GM23338 (cell line): ENCODE results near the gene SRSF1.

Experiments
- CREB1 ChIP-seq: fragments of 250-450 bp; sonication (Bioruptor Pico); IDR thresholded peaks from 2 replicates; pipeline ENCODE4 v1.5.0; 2020; ENCODE audit warnings: low read depth, mild to moderate bottlenecking, moderate library complexity
- EZH2 ChIP-seq: fragments of 200-600 bp; sonication (generic); IDR thresholded peaks from one replicate; pipeline ENCODE4 v1.8.0; 2017; ENCODE audit warnings: antibody characterized with exemption, mild to moderate bottlenecking, low read depth; ENCODE audit not compliant: unreplicated experiment
- EZH2phosphoT487 ChIP-seq: fragments of 200-600 bp; sonication (generic); IDR thresholded peaks from one replicate; pipeline ENCODE4 v1.8.1; 2018; ENCODE audit warnings: antibody characterized with exemption; ENCODE audit not compliant: unreplicated experiment
- JUNB ChIP-seq: IDR thresholded peaks from one replicate; pipeline ENCODE4 v1.6.1; 2016; ENCODE audit warnings: antibody characterized with exemption; ENCODE audit not compliant: unreplicated experiment
- POLR2AphosphoS5 ChIP-seq: IDR thresholded peaks from 2 replicates; pipeline ENCODE4 v1.6.1; 2016; ENCODE audit warnings: antibody characterized with exemption, low read depth
- TF ChIP-seq, protein P1 (sequence below), 2 experiments: fragments of 200-600 bp in 1 of 2; sonication (generic) in 1 of 2; conservative IDR thresholded peaks; 2 replicates each; pipeline versions ENCODE4 v1.5.1 to v1.6.1; 2016 to 2017; ENCODE audit warnings: antibody characterized with exemption in 2 of 2, low read depth in 2 of 2, mild to moderate bottlenecking in 2 of 2, moderate library complexity in 1 of 2
- TF ChIP-seq, protein P2 (sequence below): IDR thresholded peaks from one replicate; pipeline ENCODE4 v1.6.1; 2018; ENCODE audit warnings: antibody characterized with exemption; ENCODE audit not compliant: unreplicated experiment

DNA sequence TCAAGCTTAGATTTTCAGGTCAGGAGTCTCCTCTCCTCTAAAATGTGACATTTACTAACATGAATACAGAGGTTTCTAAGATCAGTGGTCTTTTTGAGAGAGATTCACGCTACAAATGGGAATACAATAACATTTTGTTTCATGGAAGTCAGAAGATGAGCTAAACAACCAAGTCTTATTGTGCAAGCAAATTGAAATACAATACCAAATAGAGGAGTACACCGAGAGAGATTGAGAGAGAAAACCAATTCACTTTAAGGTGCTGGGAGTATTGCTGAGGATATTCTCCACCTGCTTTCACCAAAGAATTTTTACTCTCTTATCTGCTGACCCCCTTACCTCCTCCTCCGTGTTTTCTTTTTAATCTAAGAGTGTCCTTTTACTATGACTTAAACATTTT lies 30.5 kb downstream of the SRSF1 start:
- TF ChIP-seq, protein P1, sequence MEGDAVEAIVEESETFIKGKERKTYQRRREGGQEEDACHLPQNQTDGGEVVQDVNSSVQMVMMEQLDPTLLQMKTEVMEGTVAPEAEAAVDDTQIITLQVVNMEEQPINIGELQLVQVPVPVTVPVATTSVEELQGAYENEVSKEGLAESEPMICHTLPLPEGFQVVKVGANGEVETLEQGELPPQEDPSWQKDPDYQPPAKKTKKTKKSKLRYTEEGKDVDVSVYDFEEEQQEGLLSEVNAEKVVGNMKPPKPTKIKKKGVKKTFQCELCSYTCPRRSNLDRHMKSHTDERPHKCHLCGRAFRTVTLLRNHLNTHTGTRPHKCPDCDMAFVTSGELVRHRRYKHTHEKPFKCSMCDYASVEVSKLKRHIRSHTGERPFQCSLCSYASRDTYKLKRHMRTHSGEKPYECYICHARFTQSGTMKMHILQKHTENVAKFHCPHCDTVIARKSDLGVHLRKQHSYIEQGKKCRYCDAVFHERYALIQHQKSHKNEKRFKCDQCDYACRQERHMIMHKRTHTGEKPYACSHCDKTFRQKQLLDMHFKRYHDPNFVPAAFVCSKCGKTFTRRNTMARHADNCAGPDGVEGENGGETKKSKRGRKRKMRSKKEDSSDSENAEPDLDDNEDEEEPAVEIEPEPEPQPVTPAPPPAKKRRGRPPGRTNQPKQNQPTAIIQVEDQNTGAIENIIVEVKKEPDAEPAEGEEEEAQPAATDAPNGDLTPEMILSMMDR (conservative IDR thresholded peaks at IDR 0.05; ENCODE audit: low read depth in 2 of 2): no peak
- TF ChIP-seq EZH2 (no peak), POLR2AphosphoS5 (no peak), EZH2phosphoT487 (no peak), JUNB (no peak), CREB1 (CRISPR knock-in tag) (no peak)
- TF ChIP-seq, protein P2, sequence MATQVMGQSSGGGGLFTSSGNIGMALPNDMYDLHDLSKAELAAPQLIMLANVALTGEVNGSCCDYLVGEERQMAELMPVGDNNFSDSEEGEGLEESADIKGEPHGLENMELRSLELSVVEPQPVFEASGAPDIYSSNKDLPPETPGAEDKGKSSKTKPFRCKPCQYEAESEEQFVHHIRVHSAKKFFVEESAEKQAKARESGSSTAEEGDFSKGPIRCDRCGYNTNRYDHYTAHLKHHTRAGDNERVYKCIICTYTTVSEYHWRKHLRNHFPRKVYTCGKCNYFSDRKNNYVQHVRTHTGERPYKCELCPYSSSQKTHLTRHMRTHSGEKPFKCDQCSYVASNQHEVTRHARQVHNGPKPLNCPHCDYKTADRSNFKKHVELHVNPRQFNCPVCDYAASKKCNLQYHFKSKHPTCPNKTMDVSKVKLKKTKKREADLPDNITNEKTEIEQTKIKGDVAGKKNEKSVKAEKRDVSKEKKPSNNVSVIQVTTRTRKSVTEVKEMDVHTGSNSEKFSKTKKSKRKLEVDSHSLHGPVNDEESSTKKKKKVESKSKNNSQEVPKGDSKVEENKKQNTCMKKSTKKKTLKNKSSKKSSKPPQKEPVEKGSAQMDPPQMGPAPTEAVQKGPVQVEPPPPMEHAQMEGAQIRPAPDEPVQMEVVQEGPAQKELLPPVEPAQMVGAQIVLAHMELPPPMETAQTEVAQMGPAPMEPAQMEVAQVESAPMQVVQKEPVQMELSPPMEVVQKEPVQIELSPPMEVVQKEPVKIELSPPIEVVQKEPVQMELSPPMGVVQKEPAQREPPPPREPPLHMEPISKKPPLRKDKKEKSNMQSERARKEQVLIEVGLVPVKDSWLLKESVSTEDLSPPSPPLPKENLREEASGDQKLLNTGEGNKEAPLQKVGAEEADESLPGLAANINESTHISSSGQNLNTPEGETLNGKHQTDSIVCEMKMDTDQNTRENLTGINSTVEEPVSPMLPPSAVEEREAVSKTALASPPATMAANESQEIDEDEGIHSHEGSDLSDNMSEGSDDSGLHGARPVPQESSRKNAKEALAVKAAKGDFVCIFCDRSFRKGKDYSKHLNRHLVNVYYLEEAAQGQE: no peak
